Renal cortex interstitium (tissue), 15 donors: ENCODE measurements around the gene LILRA1. TPM values are rescaled to one million over a fixed set of nuclear protein-coding genes. Genes with fewer than 3 reads are reported as not detected.
A peak's percentile ranks its signal among the peaks of the same experiment; 100 is the strongest.
"Not testable (repeated sequence)": the region's sequence is repeated elsewhere in the genome, so short reads cannot be mapped to it uniquely, and the experiment has no call there.

Source experiments
- DNase-seq, 11 donors: peaks; one replicate each; pipeline ENCODE4 v3.0.0-alpha.2; 2013; ENCODE audit warnings: low read depth in 9 of 11, low spot score in 4 of 11; ENCODE audit errors: extremely low read depth in 1 of 11
- long read RNA-seq, 16 experiments: transcript quantifications; one replicate each; lab custom pipeline, GENCODE V29; 2026
- polyA plus RNA-seq, 3 donors: library from polyadenylated mRNA; unstranded; fragments of 120-200 nt; gene quantifications; one replicate each; pipeline ENCODE4 v1.2.1, GENCODE V29; 2013; ENCODE audit not compliant: insufficient read length in 3 of 3

LILRA1 gene
- under 1 TPM; 0.26 to 0.43 (median 0.42) TPM for polyA plus RNA-seq
- long read RNA-seq, donor 1, result 0 reads
- long read RNA-seq, donor 2, result 0 reads
- long read RNA-seq, donor 3, partial matches to known transcripts, result 0 of 1 reads
- long read RNA-seq, donor 3, other reads (novel, unspliced or antisense), result 0 of 1 reads
- long read RNA-seq, donor 4, result 0 reads
- long read RNA-seq, donor 5, result 0 reads
- long read RNA-seq, donor 6, result 0 reads
- long read RNA-seq, donor 7, result 0 reads
- long read RNA-seq, donor 8, result 0 reads
- long read RNA-seq, donor 9, result 0 reads
- long read RNA-seq, donor 10, result 0 reads
- long read RNA-seq, donor 11, result 0 reads
- long read RNA-seq, donor 12, result 0 reads
- long read RNA-seq, donor 13, result 0 reads
- long read RNA-seq, donor 14, result 0 reads
- long read RNA-seq, donor 15, result 0 reads
- long read RNA-seq, donor 16, result 0 reads

- DNase-seq, result not testable (repeated sequence)
Observed at GRCh38 chr19:54593445-54593844, at the start of gene LILRA1. Gene LILRA1, plus strand, starts transcription at chr19:54593632. Its CDS starts 613 bp downstream, at chr19:54594245.

DNA sequence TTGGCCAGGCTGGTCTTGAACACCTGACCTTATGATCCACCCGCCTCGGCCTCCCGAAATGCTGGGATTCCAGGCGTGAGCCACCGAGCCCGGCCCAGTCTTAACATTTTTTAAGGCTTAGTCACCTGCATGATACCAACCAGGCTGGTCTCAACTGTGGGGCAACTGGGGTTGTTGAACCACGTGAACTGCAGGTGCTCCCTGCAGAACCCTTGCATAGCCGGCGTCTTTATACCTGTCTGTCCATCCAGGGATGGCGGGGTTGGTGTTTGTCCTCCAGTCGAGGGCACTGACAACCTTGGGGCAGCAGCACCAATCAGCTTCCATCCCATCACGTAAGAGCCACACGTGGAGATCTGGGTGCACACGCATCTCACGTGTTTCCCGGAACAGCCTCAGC, 44.6 kb upstream of the LILRA1 start:
- DNase-seq, result no peak

DNA sequence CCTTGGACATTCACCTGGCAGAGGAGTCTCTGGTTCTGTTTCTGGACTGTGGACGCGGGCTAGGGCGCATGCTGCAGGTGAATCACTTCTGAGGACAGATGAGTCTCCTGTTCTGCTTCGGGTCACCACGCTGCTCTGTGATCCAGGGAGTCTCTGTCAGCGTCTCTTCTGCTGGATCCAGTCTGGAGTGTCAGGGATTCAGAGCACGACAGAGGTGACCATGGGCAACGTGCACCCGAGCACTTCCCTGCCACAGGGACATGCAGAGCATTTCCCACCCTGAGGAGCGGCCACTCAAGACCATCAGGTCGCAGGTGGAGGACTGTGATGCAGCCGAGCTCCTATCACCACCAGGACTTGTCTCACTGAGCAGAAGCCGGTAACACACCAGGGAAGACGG, 44.2 kb upstream of the LILRA1 start:
- no peak for DNase-seq

DNA sequence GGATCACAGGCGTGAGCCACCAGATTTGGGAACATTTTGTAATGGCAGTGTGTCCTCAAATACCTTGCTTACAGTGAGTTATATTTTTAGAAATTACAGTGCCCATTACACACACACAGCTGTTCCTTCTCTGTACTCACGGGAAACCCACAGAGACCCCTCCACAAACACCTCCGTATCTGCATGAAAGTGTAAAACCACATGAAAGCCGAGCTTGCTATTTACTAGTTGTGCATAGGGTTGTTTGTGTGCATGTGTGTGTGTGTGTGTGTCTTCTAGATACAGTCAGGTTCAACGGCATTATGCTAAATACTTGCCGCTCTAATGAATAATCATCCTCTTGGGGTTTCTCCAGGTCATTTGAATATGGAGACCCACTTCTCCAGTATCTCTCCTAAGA, 42.1 kb upstream of the LILRA1 start:
- DNase-seq, result no peak

DNA sequence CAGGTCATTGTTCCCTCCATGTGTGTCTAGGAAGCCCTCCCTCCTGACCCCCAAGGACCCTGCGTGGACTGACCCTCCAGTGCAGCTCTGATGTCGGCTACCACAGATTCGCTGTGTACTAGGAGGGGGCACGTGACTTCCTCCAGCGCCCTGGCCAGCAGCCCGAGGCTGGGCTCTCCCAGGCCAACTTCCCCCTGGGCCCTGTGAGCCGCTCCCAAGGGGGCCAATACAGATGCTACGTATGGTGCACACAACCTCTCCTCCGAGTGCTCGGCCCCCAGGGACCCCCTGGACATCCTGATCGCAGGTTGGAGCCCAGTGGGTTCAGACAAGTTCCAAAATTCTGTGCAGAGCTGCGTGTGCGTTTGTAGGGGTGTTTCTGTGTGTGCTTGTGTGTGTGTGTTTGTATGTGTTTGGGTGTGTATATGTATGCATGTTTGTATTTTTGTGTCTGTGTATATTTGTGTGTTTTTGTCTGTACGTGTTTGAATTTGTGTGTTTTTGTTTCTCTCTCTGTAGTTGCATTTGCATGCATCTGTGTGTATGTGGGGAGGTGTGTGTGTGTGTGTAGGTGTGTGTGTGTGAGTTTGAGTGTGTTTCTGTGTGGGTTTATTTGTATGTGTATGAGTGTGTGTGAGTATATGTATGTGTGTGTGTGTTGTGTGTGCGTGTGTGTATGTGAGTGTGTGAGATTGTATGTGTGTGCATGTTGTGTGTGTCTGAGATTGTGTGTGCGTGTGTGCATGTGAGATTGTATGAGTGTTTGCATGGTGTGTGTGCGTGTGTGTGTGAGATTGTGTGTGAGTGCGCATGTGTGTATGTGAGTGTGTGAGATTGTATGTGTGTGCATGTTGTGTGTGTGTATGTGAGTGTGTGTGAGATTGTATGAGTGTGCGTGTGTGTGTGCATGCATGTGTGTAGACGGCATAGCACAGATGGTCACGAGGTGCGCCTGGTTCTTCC, 41.2 kb upstream of the LILRA1 start:
- no peak for DNase-seq

DNA sequence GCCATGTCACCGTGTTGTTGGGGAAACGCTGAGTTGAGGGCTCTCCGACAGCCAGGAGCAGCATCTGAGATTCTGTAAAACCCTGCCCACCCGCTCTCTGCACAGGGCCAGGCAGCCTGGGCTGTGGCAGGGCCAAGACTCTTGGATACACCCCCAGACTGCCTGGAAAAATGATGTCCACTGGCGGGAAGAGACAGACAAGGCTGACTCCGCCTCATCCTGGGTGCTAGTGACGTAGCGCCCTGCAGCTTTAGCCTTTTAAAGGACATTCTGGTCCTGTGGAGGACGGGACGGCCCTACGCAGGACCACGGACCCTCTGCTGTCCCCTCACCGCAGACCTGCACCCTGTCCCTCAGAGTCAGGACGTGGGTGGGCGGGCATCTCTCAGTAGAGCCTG, 40.5 kb upstream of the LILRA1 start:
- DNase-seq, result no peak

DNA sequence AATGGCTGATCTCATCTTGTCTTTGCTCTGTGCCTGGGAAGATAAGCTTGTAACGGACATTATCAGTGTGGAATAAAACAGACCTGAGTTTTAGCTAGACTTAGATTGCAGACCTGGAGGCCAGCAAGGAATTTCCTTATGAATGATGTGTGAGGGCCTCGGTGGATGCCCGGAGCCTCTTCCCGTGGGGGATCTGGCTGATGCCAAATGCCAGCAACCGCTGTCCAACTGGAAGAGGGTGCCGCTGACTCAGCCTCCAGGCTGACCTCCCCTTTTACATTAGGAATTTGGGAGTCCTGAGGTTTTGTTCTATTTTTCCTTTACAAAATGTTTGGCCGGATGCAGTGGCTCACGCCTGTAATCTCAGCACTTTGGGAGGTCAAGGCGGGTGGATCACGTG, 39.4 kb upstream of the LILRA1 start:
- DNase-seq, result no peak

DNA sequence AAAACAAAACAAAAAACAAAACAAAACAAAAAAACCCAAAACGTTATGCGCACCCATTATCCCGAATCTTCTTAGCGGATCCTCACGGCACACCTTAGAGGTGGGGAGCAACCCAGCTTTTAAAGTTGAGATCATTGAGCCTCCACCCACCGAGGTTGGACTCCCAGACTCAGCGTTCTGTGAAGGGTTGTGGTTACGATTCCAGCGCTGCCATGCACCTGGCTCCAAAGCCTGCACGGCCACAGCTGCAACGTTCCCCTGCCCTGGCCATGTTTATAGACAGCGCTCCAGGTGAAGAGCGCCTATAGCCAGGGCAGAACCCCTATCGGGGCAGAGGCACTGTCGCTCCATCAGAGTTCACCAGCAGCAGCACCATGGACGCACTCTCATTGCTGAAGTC, 38.5 kb upstream of the LILRA1 start:
- DNase-seq, result no peak

DNA sequence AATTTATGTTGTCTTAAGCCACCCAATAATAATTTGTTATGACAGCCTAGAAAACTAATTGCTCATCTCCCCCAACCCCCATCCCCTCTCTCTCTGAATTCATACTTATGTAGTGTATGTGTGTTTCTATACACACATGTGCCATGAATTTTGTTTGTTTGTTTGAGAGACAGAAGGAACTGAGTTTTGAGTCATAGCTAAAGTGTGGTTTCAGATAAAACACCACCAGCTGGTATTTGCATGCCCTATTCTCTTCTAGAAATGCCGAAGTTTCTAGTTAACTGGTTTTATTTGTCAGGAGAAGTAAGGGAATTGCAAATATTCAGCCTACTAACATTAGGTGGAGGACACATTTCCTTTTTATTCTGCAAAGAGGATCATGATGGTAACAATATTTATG, 37.2 kb upstream of the LILRA1 start:
- DNase-seq, result no peak

DNA sequence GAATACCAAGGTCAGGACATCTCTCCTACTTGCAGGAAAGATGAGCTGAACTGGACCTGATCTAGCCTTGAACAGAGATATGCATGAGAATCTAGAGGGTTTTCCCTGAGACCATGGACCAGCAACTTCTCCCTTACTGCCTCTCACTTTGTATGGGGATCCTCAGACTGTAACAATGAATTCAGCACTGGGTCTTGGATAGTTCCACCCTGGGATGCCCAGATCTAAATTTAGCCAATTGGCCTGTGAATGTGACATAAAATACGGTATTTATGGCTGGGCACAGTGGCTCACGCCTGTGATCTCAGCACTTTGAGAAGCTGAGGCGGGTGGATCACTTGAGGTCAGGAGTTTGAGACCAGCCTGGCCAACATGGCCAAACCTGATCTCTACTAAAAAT, 35.1 kb upstream of the LILRA1 start:
- DNase-seq, result peak in 1 of 11 donors; percentile 4

DNA sequence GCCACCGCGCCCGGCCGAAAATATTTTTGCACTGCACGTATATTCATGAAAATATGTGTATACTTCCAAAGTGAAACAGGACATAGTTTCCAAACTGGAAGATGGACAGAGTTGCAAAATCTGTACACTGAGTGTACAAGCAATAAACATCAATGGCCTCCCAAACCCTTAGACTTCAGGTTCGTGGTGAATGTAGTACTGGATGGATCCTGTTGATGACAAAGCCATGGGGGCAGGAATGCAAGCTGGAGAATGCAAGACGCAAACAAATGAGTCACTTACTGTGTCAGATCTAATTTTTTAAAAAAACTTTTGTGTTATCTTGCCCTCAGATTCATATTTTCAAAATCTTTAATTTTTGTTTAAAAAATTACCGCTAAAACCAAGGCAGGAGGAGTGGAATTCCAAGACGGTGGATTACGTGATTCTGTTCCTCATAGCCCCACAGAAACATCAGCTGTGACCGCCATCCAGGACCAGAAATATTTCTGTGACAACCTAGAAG, 32.5 kb upstream of the LILRA1 start:
- no peak for DNase-seq

GRCh38 chr19:54561840-54562239, 31.6 kb upstream of the LILRA1 start:
- DNase-seq, result no peak

- DNase-seq, result not testable (repeated sequence)
Observed at GRCh38 chr19:54563206-54563605, 30.2 kb upstream of the LILRA1 start.

DNA sequence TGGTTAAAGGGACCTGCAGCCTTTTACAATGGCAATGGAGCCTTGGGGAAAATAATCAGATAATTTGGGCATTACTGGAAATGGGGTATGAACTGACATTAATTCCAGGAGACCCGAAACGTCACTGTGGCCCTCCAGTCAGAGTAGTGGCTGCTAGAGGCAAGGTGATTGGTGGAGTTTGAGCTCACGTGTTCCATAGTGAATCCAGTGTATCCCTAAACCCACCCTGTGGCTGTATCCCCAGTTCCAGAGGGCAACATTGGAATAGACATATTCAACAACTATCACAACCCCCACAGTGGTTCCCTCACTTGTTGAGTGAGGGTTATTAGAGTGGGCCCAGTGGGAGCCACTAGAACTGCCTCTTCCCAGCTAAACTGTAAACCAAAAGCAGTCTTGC, 23.1 kb upstream of the LILRA1 start:
- DNase-seq, result no peak

GRCh38 chr19:54571715-54572615, 21.5 kb upstream of the LILRA1 start:
- DNase-seq, result not testable (repeated sequence)

GRCh38 chr19:54572696-54573311, 20.6 kb upstream of the LILRA1 start:
- no peak for DNase-seq

GRCh38 chr19:54573330-54573872, 20.0 kb upstream of the LILRA1 start, which contains the start of gene LILRA2:
Gene LILRA2, plus strand, starts transcription at chr19:54573790. Its CDS starts 89 bp downstream, at chr19:54573879.
- no peak for DNase-seq

DNA sequence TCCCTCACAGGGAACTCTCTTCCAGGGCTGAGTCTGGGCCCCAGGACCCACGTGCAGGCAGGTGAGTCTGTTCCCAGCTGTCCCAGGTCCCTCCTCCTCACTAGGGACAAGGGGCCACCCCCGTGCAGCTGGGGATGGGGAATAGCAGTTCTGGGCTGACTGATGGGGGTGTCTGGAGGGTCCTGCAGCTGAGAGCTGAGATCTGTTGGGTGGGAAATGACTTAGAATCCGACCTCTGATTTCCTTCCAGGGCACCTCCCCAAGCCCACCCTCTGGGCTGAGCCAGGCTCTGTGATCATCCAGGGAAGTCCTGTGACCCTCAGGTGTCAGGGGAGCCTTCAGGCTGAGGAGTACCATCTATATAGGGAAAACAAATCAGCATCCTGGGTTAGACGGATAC, 19.4 kb upstream of the LILRA1 start:
- DNase-seq, result no peak
